Caki2 (cell line): ENCODE results near the gene LCT. TPM values are rescaled to one million over a fixed set of nuclear protein-coding genes. Genes with fewer than 3 reads are reported as not detected.

Source experiments
- DNase-seq: peaks from one replicate; pipeline ENCODE4 v3.0.0-alpha.2; 2015; ENCODE audit warnings: low read depth
- in situ Hi-C: cut with HindIII; loops from 2 replicates; pipeline ENCODE4 v1.10.0; 2016; ENCODE audit warnings: low sequenced_read_pairs, low pct_unique_long_range_greater_than_20kb, mixed read lengths
- total RNA-seq: library from RNA; depleted of rRNA; stranded (reverse); fragments of >200 nt; shearing (Covaris generic); gene quantifications from 2 replicates; pipeline ENCODE4 v1.2.3, GENCODE V29; 2014; ENCODE audit warnings: low replicate concordance; rRNA removed

LCT gene
- total RNA-seq, 1 experiment from 2014 or later = not detected

GRCh38 chr2:135773917-135774316 lies 63.1 kb downstream of the LCT start:
- in situ Hi-C loops = no loop called here
- DNase-seq = no peak

GRCh38 chr2:135773319-135773718 lies 63.7 kb downstream of the LCT start:
- in situ Hi-C loops = no loop called here
- DNase-seq = no peak

GRCh38 chr2:135768863-135769262 lies 68.1 kb downstream of the LCT start:
- in situ Hi-C loops = no loop called here

GRCh38 chr2:135762530-135762929 lies 74.5 kb downstream of the LCT start:
- DNase-seq = no peak
- in situ Hi-C loops = no loop called here

More at GRCh38 chr2:135768863-135769262, 68.1 kb downstream of the LCT start:
- no peak for DNase-seq

- DNase-seq = no peak
- in situ Hi-C loops = no loop called here
Observed at GRCh38 chr2:135762022-135762421, 75.0 kb downstream of the LCT start.

GRCh38 chr2:135756692-135757091 lies 80.3 kb downstream of the LCT start:
- in situ Hi-C loops = no loop called here
- DNase-seq = no peak

- in situ Hi-C loops = no loop called here
- no peak for DNase-seq
Observed at GRCh38 chr2:135755573-135755972, 81.4 kb downstream of the LCT start.

- peak; percentile 25 for DNase-seq
- in situ Hi-C loops = no loop called here
Observed at GRCh38 chr2:135745545-135745944, 91.4 kb downstream of the LCT start.

GRCh38 chr2:135744760-135745314 lies 92.1 kb downstream of the LCT start:
- DNase-seq = peak; percentile 38
- in situ Hi-C loops = no loop called here

- DNase-seq = no peak
- in situ Hi-C loops = no loop called here
Observed at GRCh38 chr2:135743860-135744259, 93.1 kb downstream of the LCT start.

GRCh38 chr2:135742325-135742757 lies 94.6 kb downstream of the LCT start:
- peak; percentile 51 for DNase-seq
- in situ Hi-C loops = no loop called here

GRCh38 chr2:135741395-135742324 lies 95.3 kb downstream of the LCT start, which contains the start of gene UBXN4:
UBXN4 (plus strand) TSS chr2:135741855; CDS start chr2:135741930, 75 bp downstream.
- peak; percentile 98 for DNase-seq
- in situ Hi-C loops = no loop called here

GRCh38 chr2:135741043-135741394 lies 96.0 kb downstream of the LCT start:
- in situ Hi-C loops = no loop called here

GRCh38 chr2:135740206-135740605 lies 96.8 kb downstream of the LCT start:
- in situ Hi-C loops = no loop called here

More at GRCh38 chr2:135741043-135741394, 96.0 kb downstream of the LCT start:
- no peak for DNase-seq

More at GRCh38 chr2:135740206-135740605, 96.8 kb downstream of the LCT start:
- no peak for DNase-seq

Other genes with a start within 250 kb of the LCT start
- gene UBXN4, start 95.3 kb downstream of the LCT start, total RNA-seq = 36.8 and 41.1 TPM in 2 replicates
- gene MCM6, start 39.3 kb upstream of the LCT start, total RNA-seq = 33.3 and 39.5 TPM in 2 replicates
- gene DARS1, start 148.4 kb upstream of the LCT start, total RNA-seq = 148 and 157 TPM in 2 replicates